Kidney (tissue), 14 donors: ENCODE data around the gene YOD1. TPM values are rescaled to one million over a fixed set of nuclear protein-coding genes. Genes with fewer than 3 reads are reported as not detected.

Experiments
- DNase-seq, 5 donors: peaks; one replicate each; pipeline ENCODE4 v3.0.0-alpha.2; 2013 to 2020
- FAIRE-seq: peaks from 2 replicates; lab custom pipeline; 2012; peaks lifted over from hg19 to GRCh38; lab: Jason Lieb, UNC
- H3K27ac ChIP-seq, 2 donors: one replicate each; pipeline ENCODE4 v1.7.0; 2013; ENCODE audit warnings: low read depth in 2 of 2, low read length in 2 of 2, inconsistent platforms in 1 of 2
- H3K27me3 ChIP-seq: one replicate; pipeline ENCODE4 v1.7.1; 2013; ENCODE audit warnings: low read length, inconsistent platforms; ENCODE audit not compliant: control insufficient read depth, insufficient read depth
- H3K36me3 ChIP-seq, 3 donors: one replicate each; pipeline versions ENCODE4 v1.7.0 to v1.7.1; 2013; ENCODE audit warnings: low read length in 3 of 3, control low read depth in 1 of 3, inconsistent platforms in 1 of 3; ENCODE audit not compliant: insufficient read depth in 3 of 3, control insufficient read depth in 2 of 3
- H3K4me1 ChIP-seq, 3 donors: one replicate each; pipeline versions ENCODE4 v1.7.0 to v1.7.1; 2013; ENCODE audit warnings: low read length in 3 of 3, inconsistent platforms in 1 of 3, low read depth in 1 of 3; ENCODE audit not compliant: control insufficient read depth in 2 of 3, insufficient read depth in 2 of 3
- H3K4me3 ChIP-seq, 3 donors: one replicate each; pipeline versions ENCODE4 v1.7.0 to v1.8.1; 2013; ENCODE audit warnings: low read length in 3 of 3, control low read depth in 1 of 3, inconsistent platforms in 1 of 3
- H3K9ac ChIP-seq, 3 donors: one replicate each; pipeline versions ENCODE4 v1.7.0 to v1.7.1; 2013; ENCODE audit warnings: low read length in 3 of 3, control low read depth in 1 of 3, inconsistent platforms in 1 of 3
- H3K9me3 ChIP-seq, 3 donors: one replicate each; pipeline versions ENCODE4 v1.7.0 to v1.7.1; 2013; ENCODE audit warnings: low read length in 3 of 3, control low read depth in 1 of 3, inconsistent platforms in 1 of 3; ENCODE audit not compliant: control insufficient read depth in 2 of 3, insufficient read depth in 1 of 3
- CTCF ChIP-seq: IDR thresholded peaks from 3 replicates; pipeline ENCODE4 v1.5.1; 2012; ENCODE audit warnings: mild to moderate bottlenecking, moderate library complexity, borderline replicate concordance; ENCODE audit not compliant: insufficient read depth; ENCODE audit errors: extremely low read depth
- intact Hi-C: fragments of 100-400 bp; cut with DNase I; formaldehyde crosslinking; loops from one replicate; pipeline ENCODE4 v1.11.1; 2022
- polyA plus RNA-seq: library from polyadenylated mRNA; stranded (reverse); fragments of 350-450 nt; fragmentation: Illumina TruSeq; extraction: RNeasy Lipid Tissue Mini Kit (QIAGEN cat#74804); gene quantifications from one replicate; pipeline ENCODE4 v1.2.3, GENCODE V29; 2014; ENCODE audit warnings: low read depth, low replicate concordance; ENCODE audit not compliant: insufficient read depth
- total RNA-seq: library from RNA; stranded (reverse); fragmentation: NEBNext Ultra II Directional; extraction: Animal tissue kit (Norgen Biotek cat#: 25700); gene quantifications from one replicate; pipeline ENCODE4 v1.2.1, GENCODE V29; 2021
- donor health status: control.
- donor health status: control.
- donor health status: control.
- donor health status: control.
- donor health status: control.
- donor health status: DM: yes; HTN: yes; CAD: no.
- donor health status: Normal renal cell carcinoma (clear cell type).

YOD1 gene
- total and polyA plus RNA-seq, 2 donors from 2014 or later: 2.7 to 6.2 TPM

GRCh38 chr1:207069858-207070506 lies 19.0 kb upstream of the YOD1 start:
- H3K27ac ChIP-seq: peak overlapping the region in 1 of 2 donors; percentile 47

GRCh38 chr1:207069061-207069460 lies 18.1 kb upstream of the YOD1 start:
- H3K9ac ChIP-seq: no peak overlapping the region
- H3K27me3 ChIP-seq: no peaks in the 10 kb centered on the region
- DNase-seq (no peak), FAIRE-seq (no peak)
- peaks cover 0 to 15% (median 13%) of the 10 kb centered on the region in 3 donors for H3K4me1 ChIP-seq
- no peaks in the 10 kb centered on the region for H3K9me3 ChIP-seq
- H3K27ac ChIP-seq: peak overlapping the region in 1 of 2 donors; percentile 10
- intact Hi-C loops: no loop called here
- H3K4me3 ChIP-seq: no peak overlapping the region
- TF ChIP-seq CTCF: no peak
- peaks cover 5 to 74% (median 50%) of the 10 kb centered on the region in 3 donors for H3K36me3 ChIP-seq

More at GRCh38 chr1:207069858-207070506, 19.0 kb upstream of the YOD1 start:
- intact Hi-C loops: no loop called here
- TF ChIP-seq CTCF: no peak
- DNase-seq: no peak
- Histone ChIP-seq H3K27me3 (no peaks in the 10 kb centered on the region), H3K4me1 (peaks cover 0 to 13% (median 13%) of the 10 kb centered on the region in 3 donors), H3K36me3 (peaks cover 5 to 75% (median 51%) of the 10 kb centered on the region in 3 donors), H3K4me3 (no peak overlapping the region), H3K9ac (no peak overlapping the region), H3K9me3 (no peaks in the 10 kb centered on the region)
- FAIRE-seq: no peak

- Histone ChIP-seq H3K36me3 (peaks cover 7 to 74% (median 58%) of the 10 kb centered on the region in 3 donors), H3K27me3 (no peaks in the 10 kb centered on the region), H3K9me3 (no peaks in the 10 kb centered on the region), H3K9ac (no peak overlapping the region), H3K27ac (peak overlapping the region; percentile 44 to 86), H3K4me3 (peak overlapping the region in 1 of 3 donors; percentile 3), H3K4me1 (peaks cover 0 to 17% (median 13%) of the 10 kb centered on the region in 3 donors)
- no peak for TF ChIP-seq CTCF
- intact Hi-C loops: no loop called here
- no peak for FAIRE-seq
- DNase-seq: no peak
Measured at GRCh38 chr1:207067665-207068064, 16.7 kb upstream of the YOD1 start.

- no peak for DNase-seq
- Histone ChIP-seq H3K9ac (no peak overlapping the region), H3K36me3 (peaks cover 7 to 74% (median 58%) of the 10 kb centered on the region in 3 donors), H3K4me1 (peaks cover 0 to 17% (median 13%) of the 10 kb centered on the region in 3 donors), H3K27me3 (no peaks in the 10 kb centered on the region), H3K9me3 (no peaks in the 10 kb centered on the region), H3K4me3 (no peak overlapping the region), H3K27ac (peak overlapping the region; percentile 18 to 44)
- TF ChIP-seq CTCF: no peak
- FAIRE-seq: no peak
- intact Hi-C loops: no loop called here
Measured at GRCh38 chr1:207067185-207067584, 16.2 kb upstream of the YOD1 start.
